Skeletal muscle satellite cell (primary cell): ENCODE results near the gene DYNC1I1.

Source experiments
- H3K27me3 ChIP-seq: 2 replicates; pipeline ENCODE4 v1.7.0; 2013; ENCODE audit warnings: low read length; ENCODE audit not compliant: control insufficient read depth, insufficient read depth
- H3K36me3 ChIP-seq: 2 replicates; pipeline ENCODE4 v1.7.0; 2013; ENCODE audit warnings: mild to moderate bottlenecking, control low read depth, low read length; ENCODE audit not compliant: insufficient read depth
- H3K4me1 ChIP-seq: 2 replicates; pipeline ENCODE4 v1.7.0; 2013; ENCODE audit warnings: low read length; ENCODE audit not compliant: control insufficient read depth, insufficient read depth
- H3K4me2 ChIP-seq: 2 replicates; pipeline ENCODE4 v1.7.0; 2013; ENCODE audit warnings: mild to moderate bottlenecking, low read length
- H3K4me3 ChIP-seq: 2 replicates; pipeline ENCODE4 v1.7.0; 2013; ENCODE audit warnings: low read length
- H3K9ac ChIP-seq: 2 replicates; pipeline ENCODE4 v1.7.0; 2013; ENCODE audit warnings: mild to moderate bottlenecking, low read depth, low read length, moderate library complexity
- H3K9me3 ChIP-seq: replicated peaks from 2 replicates; pipeline ENCODE4 v1.7.0; 2013; ENCODE audit warnings: mild to moderate bottlenecking, control low read depth, low read length

Gene DYNC1I1

DNA sequence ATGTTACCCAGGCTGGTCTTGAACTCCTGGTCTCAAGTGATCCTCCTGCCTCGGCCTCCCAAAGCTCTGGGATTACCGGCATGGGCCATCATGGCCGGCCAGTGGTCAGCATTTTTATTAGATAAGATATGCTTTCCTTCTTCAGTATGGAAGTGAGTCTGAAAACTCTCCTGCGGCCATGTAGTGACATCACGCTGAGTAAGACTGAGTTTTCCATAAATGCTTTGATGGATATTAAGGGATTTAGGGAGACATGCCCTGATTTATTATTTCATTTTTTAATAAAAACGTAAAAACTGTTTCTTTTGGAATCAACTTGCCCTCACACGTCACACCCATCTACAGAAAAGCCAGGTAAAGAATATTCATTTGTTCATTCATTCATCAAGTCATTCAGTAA is 48.4 kb downstream of the DYNC1I1 start:
- H3K4me3 ChIP-seq, result no peak overlapping the region
- no peak overlapping the region for H3K9ac ChIP-seq
- H3K4me1 ChIP-seq, result no peaks in the 10 kb centered on the region
- H3K36me3 ChIP-seq, result no peaks in the 10 kb centered on the region
- no peaks in the 10 kb centered on the region for H3K27me3 ChIP-seq
- no peak overlapping the region for H3K4me2 ChIP-seq
- no peaks in the 10 kb centered on the region for H3K9me3 ChIP-seq

DNA sequence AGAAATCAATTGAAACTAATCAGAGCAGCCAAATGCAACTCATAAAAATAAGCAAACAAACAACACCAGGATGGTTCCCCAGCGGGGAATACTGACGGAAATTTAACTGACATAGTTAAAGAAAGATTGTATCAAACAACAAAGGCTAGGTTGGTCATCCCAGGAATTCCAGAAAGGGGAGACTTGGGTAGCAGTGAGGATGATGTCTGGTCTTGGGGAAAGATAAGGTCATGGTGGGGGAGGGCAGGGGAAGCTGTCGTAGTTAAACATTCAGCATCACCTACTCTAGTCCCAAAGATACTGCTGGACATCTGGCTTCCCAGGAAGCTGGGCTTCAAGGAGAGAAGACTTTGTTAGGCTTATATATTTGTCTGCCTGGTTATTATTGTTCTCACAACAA is 50.4 kb downstream of the DYNC1I1 start:
- Histone ChIP-seq H3K27me3 (no peaks in the 10 kb centered on the region), H3K4me2 (no peak overlapping the region), H3K36me3 (no peaks in the 10 kb centered on the region), H3K4me1 (no peaks in the 10 kb centered on the region), H3K9ac (no peak overlapping the region), H3K9me3 (no peaks in the 10 kb centered on the region), H3K4me3 (no peak overlapping the region)

DNA sequence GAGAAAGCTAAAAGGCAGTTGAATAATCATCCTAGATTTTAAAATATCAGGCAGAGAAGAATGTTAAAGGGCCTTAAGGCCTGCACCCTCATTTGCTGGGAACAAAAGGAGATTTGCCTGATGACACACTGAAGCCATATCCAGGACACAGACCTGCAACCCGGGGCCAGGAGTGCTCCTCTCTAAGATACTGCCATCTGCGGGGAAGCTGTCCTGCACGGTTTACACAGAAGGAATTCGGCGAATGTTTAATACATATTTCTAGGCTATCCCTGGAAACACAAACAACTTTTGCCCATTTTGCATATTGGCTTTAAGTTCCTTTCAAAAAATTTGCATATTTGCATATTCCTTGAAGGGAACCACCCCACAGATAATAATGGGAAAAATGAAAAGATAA is 52.3 kb downstream of the DYNC1I1 start:
- Histone ChIP-seq H3K9ac (no peak overlapping the region), H3K36me3 (no peaks in the 10 kb centered on the region), H3K27me3 (no peaks in the 10 kb centered on the region), H3K4me1 (peaks cover 11% of the 10 kb centered on the region), H3K4me3 (no peak overlapping the region), H3K9me3 (no peaks in the 10 kb centered on the region), H3K4me2 (no peak overlapping the region)

DNA sequence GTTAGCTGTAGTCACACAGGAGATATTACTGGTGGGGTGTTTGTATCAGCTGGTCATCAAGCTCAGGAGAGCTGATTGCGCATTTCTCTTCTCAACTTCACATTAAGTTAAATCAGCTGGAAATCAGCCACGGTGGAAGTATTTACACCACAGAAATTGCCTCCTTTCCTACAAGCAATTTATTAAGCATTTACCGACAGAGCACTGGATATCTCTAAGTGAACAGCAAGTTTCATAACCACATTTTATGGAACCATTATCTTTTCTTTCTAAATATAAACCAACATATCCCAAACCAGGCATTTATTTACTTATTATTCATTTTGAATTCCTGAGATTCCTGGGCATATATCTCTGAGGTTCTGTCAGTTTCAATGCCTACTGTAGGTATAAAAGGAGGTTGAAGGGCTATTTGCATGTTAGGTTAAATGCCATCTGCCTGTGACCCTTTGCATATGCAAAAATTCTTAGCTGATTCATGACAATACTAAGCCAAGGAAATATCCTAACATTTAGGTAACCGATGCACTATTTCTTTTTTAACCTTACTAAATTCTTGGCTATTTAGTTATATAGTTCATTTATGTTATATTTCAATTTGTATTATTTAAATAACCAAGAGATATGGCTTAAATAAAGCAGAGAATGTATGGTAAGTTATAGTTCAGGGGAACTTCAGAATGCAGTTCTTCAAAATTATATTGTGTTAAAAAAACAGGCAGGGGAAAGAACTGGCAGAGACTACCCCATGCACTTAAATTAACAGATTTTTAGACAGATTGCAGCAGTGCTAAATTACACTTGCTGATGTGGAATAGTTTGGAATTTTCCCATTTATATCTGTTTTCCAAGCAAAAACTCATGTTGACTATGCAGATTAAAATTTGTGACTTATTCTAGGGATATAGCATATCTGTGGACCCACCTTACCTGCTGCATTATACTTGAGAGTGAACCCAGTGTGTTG is 56.8 kb downstream of the DYNC1I1 start:
- H3K9ac ChIP-seq, result no peak overlapping the region
- H3K4me2 ChIP-seq, result no peak overlapping the region
- no peaks in the 10 kb centered on the region for H3K36me3 ChIP-seq
- no peaks in the 10 kb centered on the region for H3K27me3 ChIP-seq
- peaks cover 18% of the 10 kb centered on the region for H3K4me1 ChIP-seq
- H3K4me3 ChIP-seq, result no peak overlapping the region
- no peaks in the 10 kb centered on the region for H3K9me3 ChIP-seq

DNA sequence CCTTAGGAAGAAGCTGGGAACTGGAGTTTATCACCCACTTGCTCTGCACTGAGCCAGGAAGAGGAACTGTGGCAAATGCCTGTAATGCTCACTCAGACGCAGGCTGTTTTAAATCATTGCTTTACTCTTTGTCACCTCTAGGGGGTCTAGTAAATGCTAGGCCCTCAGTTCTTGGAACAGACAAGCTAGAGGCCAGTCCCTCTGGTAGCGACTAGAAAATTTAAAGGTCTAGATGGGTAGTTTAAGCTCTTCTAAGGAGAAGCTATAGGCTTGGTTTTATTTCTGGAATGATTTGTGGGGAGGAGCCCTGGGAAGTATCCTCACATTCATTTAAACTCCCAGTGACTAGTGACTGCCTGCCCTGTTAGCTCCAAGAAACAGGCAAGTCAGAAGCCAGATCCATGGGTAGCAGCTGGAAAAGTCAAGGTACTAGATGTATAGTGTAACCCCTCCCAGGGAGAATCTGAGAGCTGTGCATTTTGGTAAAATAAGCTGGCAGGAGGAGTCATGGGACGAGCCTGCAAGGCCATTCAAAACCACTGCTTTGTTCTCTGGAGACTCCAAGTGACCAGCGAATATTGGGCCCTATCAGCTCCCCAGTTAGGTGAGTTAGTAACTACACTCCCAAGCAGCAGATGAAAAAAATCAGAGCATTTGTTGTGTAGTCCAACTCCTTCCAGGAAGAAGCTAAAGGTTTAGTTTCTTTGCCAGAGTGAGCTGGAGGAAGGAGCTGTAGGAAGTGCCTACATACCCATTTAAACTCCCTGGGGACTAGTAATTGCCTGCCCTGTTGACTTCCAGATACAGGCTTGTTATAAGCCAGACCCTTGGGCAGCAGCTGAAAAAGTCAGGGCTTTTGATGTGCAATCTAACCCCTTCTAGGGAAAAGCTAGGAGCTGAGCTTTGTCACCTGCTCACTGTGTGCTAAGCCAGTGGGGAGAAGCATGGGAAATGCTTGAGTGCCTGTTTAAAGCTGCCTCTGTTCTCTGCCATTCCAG is 68.9 kb downstream of the DYNC1I1 start:
- no peaks in the 10 kb centered on the region for H3K27me3 ChIP-seq
- no peak overlapping the region for H3K9ac ChIP-seq
- H3K9me3 ChIP-seq, result no peaks in the 10 kb centered on the region
- H3K4me1 ChIP-seq, result no peaks in the 10 kb centered on the region
- H3K4me2 ChIP-seq, result no peak overlapping the region
- H3K36me3 ChIP-seq, result no peaks in the 10 kb centered on the region
- H3K4me3 ChIP-seq, result no peak overlapping the region

DNA sequence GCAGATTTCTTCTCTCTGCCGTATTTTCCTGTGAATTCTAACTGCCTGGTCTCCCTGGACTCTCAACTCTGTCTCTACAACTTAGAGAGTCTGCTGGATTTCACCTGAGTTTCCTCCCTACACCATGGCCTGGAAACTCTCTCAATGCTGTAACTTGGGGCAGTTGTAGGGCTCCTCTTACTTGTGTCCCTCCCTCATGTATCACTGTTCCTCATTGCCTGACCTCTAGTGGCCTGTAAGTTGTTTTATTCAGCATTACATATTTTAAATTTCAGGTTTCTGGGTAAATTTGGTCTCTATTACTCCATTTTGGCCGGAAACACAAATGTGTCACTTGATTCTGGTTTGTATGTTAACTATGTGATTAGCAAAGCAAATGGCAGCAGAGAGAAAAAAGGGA is 70.9 kb downstream of the DYNC1I1 start:
- H3K36me3 ChIP-seq, result no peaks in the 10 kb centered on the region
- H3K9ac ChIP-seq, result no peak overlapping the region

DNA sequence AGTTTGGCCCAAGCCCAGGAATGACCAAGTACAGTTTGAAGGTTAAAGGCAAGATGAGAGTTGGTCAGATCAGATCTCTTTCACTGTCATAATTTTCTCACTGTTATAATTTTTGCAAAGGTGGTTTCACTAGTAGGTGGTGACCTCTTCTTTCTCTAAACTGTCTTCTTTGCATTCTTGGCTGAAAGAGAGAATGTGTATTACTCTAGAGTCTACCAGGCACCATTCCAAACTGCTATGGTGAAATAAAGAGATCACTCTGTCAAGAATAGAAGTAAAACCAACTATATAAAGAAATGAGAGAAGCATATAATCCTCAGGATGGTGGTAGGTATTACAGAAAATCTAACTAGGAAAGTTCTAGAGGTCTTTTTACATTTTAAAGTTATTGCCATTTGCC is 72.7 kb downstream of the DYNC1I1 start:
- no peak overlapping the region for H3K9ac ChIP-seq
- no peak overlapping the region for H3K4me3 ChIP-seq
- no peak overlapping the region for H3K4me2 ChIP-seq
- H3K27me3 ChIP-seq, result no peaks in the 10 kb centered on the region
- H3K36me3 ChIP-seq, result no peaks in the 10 kb centered on the region
- H3K9me3 ChIP-seq, result no peaks in the 10 kb centered on the region
- no peaks in the 10 kb centered on the region for H3K4me1 ChIP-seq

More for the DNA sequence above, 70.9 kb downstream of the DYNC1I1 start:
- Histone ChIP-seq H3K4me3 (no peak overlapping the region), H3K9me3 (no peaks in the 10 kb centered on the region), H3K27me3 (no peaks in the 10 kb centered on the region), H3K4me1 (no peaks in the 10 kb centered on the region), H3K4me2 (no peak overlapping the region)

DNA sequence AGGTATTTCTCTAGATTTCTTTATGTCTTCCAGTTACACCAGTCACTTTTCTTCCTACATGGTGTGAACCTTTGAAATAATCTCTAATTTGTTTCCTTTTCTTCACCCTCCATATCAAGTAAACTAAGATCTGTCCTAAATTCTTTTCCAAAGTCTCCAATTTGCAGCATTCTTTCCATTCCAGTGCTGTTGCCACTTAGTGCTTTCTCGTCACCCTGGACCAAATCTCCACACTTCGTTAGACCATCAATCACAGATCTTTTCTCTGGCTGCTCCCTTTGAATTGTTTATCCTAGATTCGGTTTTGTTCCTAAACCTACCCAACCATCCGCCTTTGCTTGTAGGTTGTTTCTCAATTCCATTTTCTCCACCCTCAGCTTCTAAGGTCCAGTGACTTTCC is 74.7 kb downstream of the DYNC1I1 start:
- H3K36me3 ChIP-seq, result no peaks in the 10 kb centered on the region
- no peak overlapping the region for H3K4me2 ChIP-seq
- no peaks in the 10 kb centered on the region for H3K27me3 ChIP-seq
- H3K9me3 ChIP-seq, result no peaks in the 10 kb centered on the region
- H3K9ac ChIP-seq, result no peak overlapping the region
- H3K4me3 ChIP-seq, result no peak overlapping the region
- H3K4me1 ChIP-seq, result no peaks in the 10 kb centered on the region

DNA sequence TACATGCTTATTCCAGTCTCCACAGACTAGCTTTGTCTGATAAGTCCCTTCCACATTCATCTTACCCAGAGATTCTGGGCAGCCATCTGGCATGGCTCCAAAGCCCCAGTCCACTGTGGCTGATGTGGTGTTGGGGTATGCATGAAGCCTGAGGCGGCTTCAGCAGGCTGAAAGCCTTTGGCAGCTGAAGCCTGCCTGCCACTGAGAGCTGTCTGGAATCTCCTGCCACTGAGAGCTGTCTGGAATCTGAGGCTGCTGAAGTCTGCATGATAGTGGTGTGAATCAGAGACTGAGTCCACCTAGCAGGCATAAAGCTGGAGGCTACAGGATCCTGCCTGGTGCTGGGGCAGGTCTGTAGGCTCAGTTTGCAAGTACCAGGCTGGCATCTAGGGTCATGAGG is 87.1 kb downstream of the DYNC1I1 start:
- H3K27me3 ChIP-seq, result no peaks in the 10 kb centered on the region
- no peaks in the 10 kb centered on the region for H3K9me3 ChIP-seq
- no peak overlapping the region for H3K4me3 ChIP-seq
- H3K4me2 ChIP-seq, result no peak overlapping the region
- H3K4me1 ChIP-seq, result peaks cover 21% of the 10 kb centered on the region
- H3K9ac ChIP-seq, result no peak overlapping the region
- H3K36me3 ChIP-seq, result no peaks in the 10 kb centered on the region

DNA sequence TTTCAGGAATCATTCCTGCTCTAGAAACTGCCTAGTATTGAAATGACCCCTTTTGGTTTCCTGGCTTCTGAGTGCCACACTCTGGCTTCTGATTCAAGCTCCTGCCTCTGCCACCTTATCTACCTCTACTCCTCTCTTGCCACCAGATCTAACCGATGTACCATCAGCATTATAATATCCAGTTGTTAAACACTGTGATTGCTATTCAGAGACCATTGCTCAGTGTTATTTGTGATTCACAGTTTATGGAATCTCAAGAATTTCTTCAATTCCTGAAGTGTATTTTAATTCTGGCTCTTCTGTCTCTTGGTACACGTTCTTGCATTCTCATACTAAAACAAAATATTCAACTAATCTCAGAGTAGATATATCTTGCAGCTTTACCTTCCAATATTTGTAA is 88.7 kb downstream of the DYNC1I1 start:
- H3K9me3 ChIP-seq, result no peaks in the 10 kb centered on the region

DNA sequence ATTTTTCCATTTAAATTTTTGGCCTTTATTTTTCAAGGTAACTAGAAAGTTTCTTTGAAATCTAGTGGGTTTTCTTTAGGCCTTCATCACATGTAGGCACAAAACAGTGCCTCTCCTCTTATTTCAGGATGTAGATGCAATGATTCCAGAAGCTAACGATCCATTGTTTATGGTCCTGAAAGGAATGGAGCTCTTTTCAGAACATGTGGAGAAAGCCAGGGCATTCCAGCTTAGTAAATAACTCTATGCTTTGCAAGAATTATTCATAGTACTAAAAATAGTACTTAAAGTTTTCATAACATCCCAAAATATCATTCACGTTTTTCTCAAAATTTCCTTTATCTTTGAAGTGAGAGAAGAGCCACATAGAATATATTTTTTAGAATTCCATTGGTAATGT is 91.3 kb downstream of the DYNC1I1 start:
- Histone ChIP-seq H3K4me3 (no peak overlapping the region), H3K36me3 (no peaks in the 10 kb centered on the region), H3K9me3 (no peaks in the 10 kb centered on the region), H3K27me3 (no peaks in the 10 kb centered on the region), H3K9ac (no peak overlapping the region), H3K4me2 (no peak overlapping the region), H3K4me1 (peaks cover 21% of the 10 kb centered on the region)

More for the DNA sequence above, 88.7 kb downstream of the DYNC1I1 start:
- Histone ChIP-seq H3K9ac (no peak overlapping the region), H3K36me3 (no peaks in the 10 kb centered on the region), H3K4me2 (peak overlapping the region; percentile 39), H3K4me1 (peaks cover 21% of the 10 kb centered on the region), H3K27me3 (no peaks in the 10 kb centered on the region), H3K4me3 (no peak overlapping the region)
